A673 (cell line): ENCODE measurements around the gene PLA2G6. TPM values are rescaled to one million over a fixed set of nuclear protein-coding genes. Genes with fewer than 3 reads are reported as not detected.

ENCODE experiments used
- BruUV-seq: library from RNA; stranded (reverse); fragments of 400-500 nt; replicated peaks from 2 replicates; lab custom pipeline; 2021; lab: Mats Ljungman, UMichigan
- CTCF ChIA-PET: fragments of 300-600 bp; sonication (Branson Sonifier 250); formaldehyde crosslinking; loops from one replicate; lab custom pipeline; 2022; ENCODE audit warnings: antibody characterized with exemption; lab: Charles Lee
- POLR2A ChIA-PET: fragments of 300-600 bp; sonication (Branson Sonifier 250); formaldehyde crosslinking; loops from one replicate; lab custom pipeline; 2022; ENCODE audit warnings: antibody characterized with exemption; ENCODE audit not compliant: low non-redundant PET; lab: Charles Lee
- DNase-seq: peaks from one replicate; pipeline ENCODE4 v3.0.0-alpha.2; 2015; ENCODE audit warnings: low spot score
- H3K27ac ChIP-seq: fragments of 200-600 bp; sonication (generic); 2 replicates; pipeline ENCODE4 v1.5.1; 2016; ENCODE audit warnings: mixed run types, low read depth, mild to moderate bottlenecking, mixed read lengths, antibody characterized with exemption, low read length; ENCODE audit not compliant: poor library complexity, severe bottlenecking
- H3K27me3 ChIP-seq: fragments of 200-600 bp; sonication (generic); replicated peaks from 2 replicates; pipeline ENCODE4 v1.6.1; 2017; ENCODE audit warnings: mixed run types, low read depth, mild to moderate bottlenecking, mixed read lengths, antibody characterized with exemption, low read length; ENCODE audit not compliant: insufficient read depth, poor library complexity
- H3K36me3 ChIP-seq: fragments of 200-600 bp; sonication (generic); 2 replicates; pipeline ENCODE4 v1.6.1; 2016; ENCODE audit warnings: mixed run types, mild to moderate bottlenecking, mixed read lengths, antibody characterized with exemption, low read length; ENCODE audit not compliant: insufficient read depth, poor library complexity, severe bottlenecking
- H3K4me1 ChIP-seq: fragments of 200-600 bp; sonication (generic); 2 replicates; pipeline ENCODE4 v1.6.1; 2017; ENCODE audit warnings: mixed run types, mild to moderate bottlenecking, mixed read lengths, antibody characterized with exemption, low read length; ENCODE audit not compliant: insufficient read depth, poor library complexity, severe bottlenecking
- H3K4me3 ChIP-seq: fragments of 200-600 bp; sonication (generic); 2 replicates; pipeline ENCODE4 v1.5.1; 2016; ENCODE audit warnings: low read depth, mixed run types, mild to moderate bottlenecking, mixed read lengths, low read length; ENCODE audit not compliant: poor library complexity, severe bottlenecking
- H3K9me3 ChIP-seq: fragments of 200-600 bp; sonication (generic); 2 replicates; pipeline ENCODE4 v1.6.1; 2016; ENCODE audit warnings: mixed run types, low read depth, mild to moderate bottlenecking, mixed read lengths, antibody characterized with exemption, low read length; ENCODE audit not compliant: poor library complexity, severe bottlenecking
- EZH2 ChIP-seq: fragments of 200-600 bp; sonication (generic); IDR thresholded peaks from 2 replicates; pipeline ENCODE4 v1.6.1; 2017; ENCODE audit warnings: borderline replicate concordance, low read depth, mild to moderate bottlenecking, mixed read lengths, antibody characterized with exemption, low read length; ENCODE audit not compliant: poor library complexity, severe bottlenecking
- intact Hi-C: fragments of 100-400 bp; cut with micrococcal nuclease; formaldehyde crosslinking; loops from one replicate; pipeline ENCODE4 v1.10.0; 2022; ENCODE audit not compliant: unreplicated experiment
- total RNA-seq: library from RNA; stranded (reverse); gene quantifications from 2 replicates; pipeline ENCODE4 v1.2.3, GENCODE V29; 2021
- TF ChIP-seq, protein P1 (sequence below): fragments of 300-800, 200-600 bp; sonication (generic); conservative IDR thresholded peaks from 2 replicates; pipeline ENCODE4 v1.5.1; 2017; ENCODE audit warnings: low read depth, mild to moderate bottlenecking, antibody characterized with exemption, low read length, moderate library complexity, mixed read lengths

Gene PLA2G6
- total RNA-seq, 1 experiment from 2014 or later = 31.8 TPM

DNA sequence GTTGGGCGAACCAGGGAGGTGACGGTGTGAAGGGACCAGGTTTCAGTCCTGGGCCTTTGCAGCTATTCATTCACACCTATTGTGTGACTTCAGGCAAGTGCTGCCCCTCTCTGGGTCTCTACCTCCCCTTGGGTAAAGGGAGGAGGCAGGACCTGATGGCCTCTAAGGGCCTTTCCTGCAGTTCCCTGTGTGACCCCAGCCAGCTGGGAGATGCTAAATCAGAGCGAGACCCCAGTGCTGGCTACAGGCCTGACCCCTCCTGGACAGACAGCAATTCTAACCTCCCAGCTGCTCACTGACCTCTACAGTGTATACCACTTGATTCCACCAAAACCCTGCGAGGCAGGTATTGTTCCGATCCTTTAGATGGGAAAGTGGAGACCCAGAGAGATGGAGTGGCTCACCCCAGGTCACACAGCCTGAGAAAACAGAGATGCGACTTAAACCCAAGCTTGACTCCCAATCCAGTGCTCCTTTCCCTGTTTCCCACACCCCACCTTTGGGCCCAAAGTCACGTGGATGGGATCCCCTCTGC is 26.3 kb upstream of the PLA2G6 start:
- Histone ChIP-seq H3K27ac (no peak overlapping the region), H3K4me3 (no peak overlapping the region), H3K36me3 (no peaks in the 10 kb centered on the region), H3K27me3 (no peaks in the 10 kb centered on the region), H3K9me3 (no peaks in the 10 kb centered on the region), H3K4me1 (no peaks in the 10 kb centered on the region)
- intact Hi-C loops = no loop called here
- ChIA-PET POLR2A (interaction anchor here (0.6 kb wide), 1 partner anchor 9 kb away, joined by 12 read pairs; no protein-coding TSS in a partner anchor), CTCF (no interaction called here)
- no peak for DNase-seq
- TF ChIP-seq, protein P1, sequence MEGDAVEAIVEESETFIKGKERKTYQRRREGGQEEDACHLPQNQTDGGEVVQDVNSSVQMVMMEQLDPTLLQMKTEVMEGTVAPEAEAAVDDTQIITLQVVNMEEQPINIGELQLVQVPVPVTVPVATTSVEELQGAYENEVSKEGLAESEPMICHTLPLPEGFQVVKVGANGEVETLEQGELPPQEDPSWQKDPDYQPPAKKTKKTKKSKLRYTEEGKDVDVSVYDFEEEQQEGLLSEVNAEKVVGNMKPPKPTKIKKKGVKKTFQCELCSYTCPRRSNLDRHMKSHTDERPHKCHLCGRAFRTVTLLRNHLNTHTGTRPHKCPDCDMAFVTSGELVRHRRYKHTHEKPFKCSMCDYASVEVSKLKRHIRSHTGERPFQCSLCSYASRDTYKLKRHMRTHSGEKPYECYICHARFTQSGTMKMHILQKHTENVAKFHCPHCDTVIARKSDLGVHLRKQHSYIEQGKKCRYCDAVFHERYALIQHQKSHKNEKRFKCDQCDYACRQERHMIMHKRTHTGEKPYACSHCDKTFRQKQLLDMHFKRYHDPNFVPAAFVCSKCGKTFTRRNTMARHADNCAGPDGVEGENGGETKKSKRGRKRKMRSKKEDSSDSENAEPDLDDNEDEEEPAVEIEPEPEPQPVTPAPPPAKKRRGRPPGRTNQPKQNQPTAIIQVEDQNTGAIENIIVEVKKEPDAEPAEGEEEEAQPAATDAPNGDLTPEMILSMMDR = no peak
- no peak for TF ChIP-seq EZH2
- BruUV-seq = no TSS peak

DNA sequence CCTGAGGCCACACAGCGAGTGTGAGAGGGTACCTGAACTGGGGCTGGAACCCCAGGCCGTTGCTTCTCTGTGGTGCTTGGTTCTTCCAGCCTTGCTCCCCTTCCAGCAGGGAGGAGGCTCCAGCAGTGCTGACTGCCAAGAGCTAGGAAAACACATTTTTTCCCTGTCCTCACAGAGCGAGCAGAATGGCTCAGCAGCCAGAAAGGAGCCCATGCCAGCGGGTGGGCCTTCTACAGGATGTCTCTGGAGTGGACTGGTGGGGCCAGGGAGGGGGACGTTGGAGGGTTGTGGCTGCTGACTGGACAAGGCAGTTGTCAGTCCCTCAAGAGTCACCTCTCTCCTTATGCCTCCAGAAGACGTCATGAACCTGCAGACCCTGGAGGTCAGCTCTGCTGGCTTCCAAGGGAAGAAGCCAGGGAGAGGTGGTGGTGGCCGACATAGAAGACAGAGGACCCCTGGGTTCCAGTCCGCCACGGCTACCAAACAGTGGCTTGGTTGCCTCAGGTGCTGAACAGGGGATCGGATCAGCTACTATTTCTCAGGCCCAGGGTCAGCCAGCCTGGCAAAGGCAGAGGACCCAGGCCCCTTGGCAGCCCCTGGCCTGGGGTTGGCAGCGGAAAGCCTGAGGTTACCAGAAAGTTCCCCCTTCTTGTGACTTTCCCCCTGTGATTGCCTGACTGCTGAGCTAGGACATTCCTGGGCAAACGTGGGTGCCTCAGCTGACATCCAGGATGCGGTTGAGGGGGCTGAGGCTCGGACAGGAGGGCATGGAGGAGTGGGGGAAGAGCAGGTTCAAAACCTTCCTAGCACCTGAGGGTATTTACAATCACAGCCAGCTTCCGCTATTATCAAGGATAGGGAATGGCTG is 23.9 kb upstream of the PLA2G6 start:
- H3K4me3 ChIP-seq = no peak overlapping the region

DNA sequence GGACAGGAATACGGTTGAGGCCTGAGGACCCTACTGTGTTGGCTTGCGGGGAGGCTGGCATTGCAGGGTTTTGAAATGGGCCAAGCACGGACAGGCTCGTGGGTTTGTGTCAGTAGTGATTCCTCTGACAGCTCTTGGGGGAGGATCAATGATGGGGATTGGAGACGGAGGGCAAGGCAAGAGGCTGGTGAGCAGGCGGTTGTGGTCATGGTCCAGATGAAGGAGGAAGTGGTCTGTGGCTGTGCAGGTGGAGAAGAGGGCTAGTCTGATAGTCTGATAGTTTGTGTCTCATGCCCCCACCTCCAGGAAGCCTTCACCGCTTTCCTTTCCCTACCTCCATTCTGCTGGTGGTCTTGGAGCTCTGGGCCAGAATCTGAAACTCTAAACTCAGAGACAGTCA is 23.2 kb upstream of the PLA2G6 start:
- ChIA-PET POLR2A (no interaction called here), CTCF (no interaction called here)
- TF ChIP-seq, protein P1 = no peak
- TF ChIP-seq EZH2 = no peak

More for the DNA sequence above, 23.9 kb upstream of the PLA2G6 start:
- no peaks in the 10 kb centered on the region for H3K4me1 ChIP-seq
- intact Hi-C loops = no loop called here
- CTCF ChIA-PET = no interaction called here
- TF ChIP-seq EZH2 = no peak
- H3K27ac ChIP-seq = peak overlapping the region; percentile 16
- no peaks in the 10 kb centered on the region for H3K27me3 ChIP-seq
- H3K36me3 ChIP-seq = no peaks in the 10 kb centered on the region
- no TSS peak for BruUV-seq
- no peaks in the 10 kb centered on the region for H3K9me3 ChIP-seq
- DNase-seq = no peak
- POLR2A ChIA-PET = no interaction called here

More for the DNA sequence above, 23.2 kb upstream of the PLA2G6 start:
- H3K36me3 ChIP-seq = no peaks in the 10 kb centered on the region
- no TSS peak for BruUV-seq
- intact Hi-C loops = no loop called here
- no peaks in the 10 kb centered on the region for H3K4me1 ChIP-seq
- no peak overlapping the region for H3K4me3 ChIP-seq
- peak overlapping the region; percentile 16 for H3K27ac ChIP-seq
- no peak for DNase-seq
- H3K9me3 ChIP-seq = no peaks in the 10 kb centered on the region
- H3K27me3 ChIP-seq = no peaks in the 10 kb centered on the region
